HG03342 (cell line): ENCODE data around the gene RPS28.

Experiments used
- ATAC-seq: cut with Tn5 transposase; IDR thresholded peaks from one replicate; pipeline ENCODE4 v1.9.1; 2021; ENCODE audit warnings: mild to moderate bottlenecking, moderate library complexity; ENCODE audit not compliant: unreplicated experiment

Gene RPS28

GRCh38 chr19:8370176-8371010 lies 49.1 kb downstream of the RPS28 start:
- no peak for ATAC-seq

GRCh38 chr19:8371011-8371804 lies 49.9 kb downstream of the RPS28 start:
- ATAC-seq: no peak
